BE2C (cell line): ENCODE results near the gene KCND2.

Experiments used
- DNase-seq: peaks from one replicate; pipeline ENCODE4 v3.0.0-alpha.2; 2020
- H3K27me3 ChIP-seq: fragments of 250-450 bp; sonication (Bioruptor Pico); 2 replicates; pipeline ENCODE4 v1.5.1; 2020; ENCODE audit warnings: mild to moderate bottlenecking
- H3K36me3 ChIP-seq: fragments of 250-450 bp; sonication (Bioruptor Pico); 2 replicates; pipeline ENCODE4 v1.5.1; 2020; ENCODE audit warnings: mild to moderate bottlenecking
- H3K4me1 ChIP-seq: fragments of 250-450 bp; sonication (Bioruptor Pico); 2 replicates; pipeline ENCODE4 v1.5.1; 2020
- H3K4me3 ChIP-seq: 2 replicates; pipeline ENCODE4 v1.5.1; 2011; ENCODE audit warnings: low read depth, low read length
- H3K9me3 ChIP-seq: fragments of 250-450 bp; sonication (Bioruptor Pico); 2 replicates; pipeline ENCODE4 v1.5.1; 2020
- TF ChIP-seq, protein P1 (sequence below): IDR thresholded peaks from 2 replicates; pipeline ENCODE4 v1.5.1; 2012; ENCODE audit warnings: mild to moderate bottlenecking, low read depth, low read length

Gene KCND2

DNA sequence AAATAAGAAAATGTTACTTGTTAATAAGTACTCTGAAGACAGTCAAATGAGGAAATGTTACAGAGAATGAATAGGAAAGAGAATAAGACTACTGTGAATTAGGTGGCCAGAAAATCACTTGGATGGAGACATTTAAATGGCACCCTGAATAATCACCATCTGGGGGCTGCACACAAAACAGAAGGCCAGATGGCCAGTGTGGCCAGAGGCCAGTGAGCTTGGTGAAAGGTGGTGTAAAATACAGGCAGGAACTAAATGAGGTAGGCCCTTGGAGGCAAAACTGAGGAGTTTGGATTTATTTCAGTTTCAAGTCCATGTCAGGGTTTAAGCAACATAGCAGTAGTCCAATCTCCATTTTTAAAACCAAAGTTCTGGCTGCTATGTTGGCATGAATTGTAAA is 458.3 kb downstream of the KCND2 start:
- no peaks in the 10 kb centered on the region for H3K36me3 ChIP-seq
- DNase-seq, result no peak
- TF ChIP-seq, protein P1, sequence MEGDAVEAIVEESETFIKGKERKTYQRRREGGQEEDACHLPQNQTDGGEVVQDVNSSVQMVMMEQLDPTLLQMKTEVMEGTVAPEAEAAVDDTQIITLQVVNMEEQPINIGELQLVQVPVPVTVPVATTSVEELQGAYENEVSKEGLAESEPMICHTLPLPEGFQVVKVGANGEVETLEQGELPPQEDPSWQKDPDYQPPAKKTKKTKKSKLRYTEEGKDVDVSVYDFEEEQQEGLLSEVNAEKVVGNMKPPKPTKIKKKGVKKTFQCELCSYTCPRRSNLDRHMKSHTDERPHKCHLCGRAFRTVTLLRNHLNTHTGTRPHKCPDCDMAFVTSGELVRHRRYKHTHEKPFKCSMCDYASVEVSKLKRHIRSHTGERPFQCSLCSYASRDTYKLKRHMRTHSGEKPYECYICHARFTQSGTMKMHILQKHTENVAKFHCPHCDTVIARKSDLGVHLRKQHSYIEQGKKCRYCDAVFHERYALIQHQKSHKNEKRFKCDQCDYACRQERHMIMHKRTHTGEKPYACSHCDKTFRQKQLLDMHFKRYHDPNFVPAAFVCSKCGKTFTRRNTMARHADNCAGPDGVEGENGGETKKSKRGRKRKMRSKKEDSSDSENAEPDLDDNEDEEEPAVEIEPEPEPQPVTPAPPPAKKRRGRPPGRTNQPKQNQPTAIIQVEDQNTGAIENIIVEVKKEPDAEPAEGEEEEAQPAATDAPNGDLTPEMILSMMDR, result no peak
- H3K4me1 ChIP-seq, result no peaks in the 10 kb centered on the region
- H3K4me3 ChIP-seq, result no peak overlapping the region
- no peaks in the 10 kb centered on the region for H3K9me3 ChIP-seq
- H3K27me3 ChIP-seq, result no peaks in the 10 kb centered on the region; the same call in 1 of the 2 replicates

DNA sequence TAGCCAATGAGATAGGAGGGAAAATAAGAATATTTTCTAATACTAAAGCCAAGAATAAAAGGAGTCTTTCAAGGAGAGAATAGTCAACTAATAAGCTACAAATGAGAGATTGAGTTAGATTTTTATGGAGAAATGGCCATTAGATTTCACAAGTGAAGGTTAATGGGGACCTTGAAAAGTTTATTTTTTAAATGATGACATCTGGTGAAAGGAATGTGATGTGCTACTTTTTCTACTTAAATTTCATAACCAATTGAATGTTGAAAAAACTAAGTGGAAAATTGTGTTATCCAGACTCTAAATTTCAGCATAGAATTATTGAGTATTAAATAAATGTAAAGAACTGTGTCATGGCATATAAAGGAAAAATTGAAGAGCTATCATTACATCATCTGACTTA is 459.3 kb downstream of the KCND2 start:
- no peaks in the 10 kb centered on the region; the same call in 1 of the 2 replicates for H3K27me3 ChIP-seq

DNA sequence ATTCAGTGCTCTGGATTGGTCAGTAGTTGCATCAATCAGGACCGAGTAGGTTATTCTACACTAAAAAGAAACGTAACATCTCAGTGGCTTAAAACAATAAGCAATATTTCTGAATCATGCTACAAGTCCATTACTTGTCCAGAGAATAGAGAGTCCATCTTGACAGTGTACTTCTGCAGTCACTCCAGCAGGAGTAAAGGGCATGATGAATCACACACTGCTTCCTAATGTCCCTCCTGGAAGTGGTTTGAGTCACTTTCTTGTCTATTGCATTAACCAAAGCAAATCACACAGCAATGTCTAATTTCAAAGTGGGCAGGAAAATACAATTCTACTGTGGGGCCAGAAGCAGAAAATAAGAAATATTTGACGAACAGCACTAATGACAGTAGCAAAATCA is 460.2 kb downstream of the KCND2 start:
- no peak for DNase-seq
- Histone ChIP-seq H3K4me1 (no peaks in the 10 kb centered on the region), H3K9me3 (no peaks in the 10 kb centered on the region), H3K4me3 (no peak overlapping the region), H3K36me3 (no peaks in the 10 kb centered on the region), H3K27me3 (no peaks in the 10 kb centered on the region; the same call in 1 of the 2 replicates)
- TF ChIP-seq, protein P1, result no peak

More for the DNA sequence above, 459.3 kb downstream of the KCND2 start:
- no peaks in the 10 kb centered on the region for H3K36me3 ChIP-seq
- DNase-seq, result no peak
- no peaks in the 10 kb centered on the region for H3K4me1 ChIP-seq
- H3K9me3 ChIP-seq, result no peaks in the 10 kb centered on the region
- TF ChIP-seq, protein P1, result no peak
- H3K4me3 ChIP-seq, result no peak overlapping the region

DNA sequence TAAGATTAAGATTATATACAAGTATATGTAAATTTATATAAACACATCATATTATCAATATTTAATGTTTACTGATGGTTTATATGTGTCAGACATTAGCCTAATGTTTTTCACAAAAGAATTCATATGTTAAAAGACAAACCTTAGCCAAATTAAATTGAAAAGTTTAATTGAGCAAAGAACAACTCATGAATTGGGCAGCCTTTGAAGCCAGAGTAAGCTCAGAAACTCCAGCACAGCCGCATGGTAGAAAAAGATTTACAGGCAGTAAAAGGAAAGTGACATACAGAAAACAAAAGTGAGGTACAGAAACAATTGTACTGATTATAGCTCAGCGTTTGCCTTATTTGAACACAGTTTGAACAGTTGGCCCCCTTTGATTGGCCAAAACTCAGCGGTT is 460.9 kb downstream of the KCND2 start:
- Histone ChIP-seq H3K4me1 (no peaks in the 10 kb centered on the region), H3K4me3 (no peak overlapping the region), H3K36me3 (no peaks in the 10 kb centered on the region), H3K27me3 (no peaks in the 10 kb centered on the region; the same call in 1 of the 2 replicates), H3K9me3 (no peaks in the 10 kb centered on the region)
- DNase-seq, result no peak
- TF ChIP-seq, protein P1, result no peak

DNA sequence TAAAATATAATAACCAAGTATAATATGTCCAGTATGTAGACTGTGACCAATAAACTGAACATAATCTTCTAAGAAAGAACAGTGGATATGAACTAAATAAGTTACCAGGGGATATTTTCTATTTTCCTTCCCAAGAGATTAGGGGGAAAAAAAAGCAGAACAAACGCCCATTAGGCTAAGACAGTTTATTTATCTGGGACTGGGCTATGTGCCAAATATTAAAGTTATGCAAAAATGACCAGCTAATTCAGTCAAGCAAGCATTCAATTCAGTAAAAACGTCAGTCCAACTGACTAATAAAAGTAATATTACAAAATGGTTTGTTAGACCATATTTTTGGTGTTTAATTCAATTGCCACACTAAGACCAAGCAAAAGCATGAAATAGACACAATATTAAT is 462.8 kb downstream of the KCND2 start:
- TF ChIP-seq, protein P1, result no peak
- Histone ChIP-seq H3K9me3 (no peaks in the 10 kb centered on the region), H3K36me3 (no peaks in the 10 kb centered on the region), H3K4me3 (no peak overlapping the region), H3K4me1 (no peaks in the 10 kb centered on the region), H3K27me3 (no peaks in the 10 kb centered on the region)
- no peak for DNase-seq

DNA sequence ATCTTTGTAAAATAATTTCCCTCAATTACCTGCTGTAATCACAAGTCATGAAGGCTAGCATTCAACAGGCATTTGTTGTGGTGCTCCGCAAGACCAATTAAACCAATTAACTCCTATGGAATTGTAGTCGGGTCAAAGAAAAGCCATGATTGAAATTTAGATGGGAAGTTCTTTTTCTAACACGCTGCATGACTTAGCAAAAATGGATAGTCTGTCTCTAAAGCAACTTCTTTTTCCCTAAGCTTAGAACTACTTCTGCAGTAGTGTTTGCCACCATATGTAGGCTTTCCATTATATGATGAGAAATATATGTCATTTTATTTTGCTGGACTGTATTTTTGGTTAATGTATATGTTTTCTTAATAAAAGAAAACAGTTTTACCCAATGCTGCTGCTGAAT is 465.8 kb downstream of the KCND2 start:
- Histone ChIP-seq H3K27me3 (no peaks in the 10 kb centered on the region), H3K4me1 (no peaks in the 10 kb centered on the region), H3K4me3 (no peak overlapping the region), H3K36me3 (no peaks in the 10 kb centered on the region), H3K9me3 (no peaks in the 10 kb centered on the region)
- TF ChIP-seq, protein P1, result no peak
- no peak for DNase-seq
